Measurements from ENCODE around the gene CYP27A1. TPM values are rescaled to one million over a fixed set of nuclear protein-coding genes. Genes with fewer than 3 reads are reported as not detected.

The CYP27A1 gene
- total and polyA plus RNA-seq, 3 donors from 2014 or later = 30.2 to 62.8 (median 37.2) TPM

DNA sequence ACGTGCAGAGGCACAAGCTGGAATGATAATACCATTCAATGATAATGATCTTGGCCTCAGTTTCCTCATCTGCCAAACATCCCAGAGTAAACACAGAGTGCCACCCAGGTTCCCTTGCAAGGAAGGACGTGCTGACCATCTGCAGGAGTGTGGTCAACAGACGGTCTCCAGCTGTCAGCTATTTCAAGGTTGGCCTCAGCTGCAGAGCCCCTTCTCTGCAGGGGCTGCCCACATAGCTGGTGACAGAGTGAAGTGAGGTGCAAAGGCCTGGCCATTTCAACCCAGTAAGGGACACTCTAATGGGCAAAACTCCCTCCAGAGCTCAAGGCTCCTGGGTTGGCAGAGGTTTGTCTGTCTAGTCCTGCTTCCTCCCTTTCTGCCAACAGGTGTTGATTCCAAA is 69.3 kb downstream of the CYP27A1 start:
- intact Hi-C loops (cut with DNase I; ENCODE audit: low total_unique reads) = no loop called here
- Histone ChIP-seq H3K4me3 (no peak overlapping the region), H3K4me1 (no peaks in the 10 kb centered on the region), H3K36me3 (ENCODE audit: low read depth, missing control alignments) (no peaks in the 10 kb centered on the region), H3K27me3 (no peaks in the 10 kb centered on the region), H3K27ac (no peak overlapping the region), H3K9me3 (no peaks in the 10 kb centered on the region)
- no peak for TF ChIP-seq POLR2A (IDR thresholded peaks at IDR 0.05)
- TF ChIP-seq, protein P1, sequence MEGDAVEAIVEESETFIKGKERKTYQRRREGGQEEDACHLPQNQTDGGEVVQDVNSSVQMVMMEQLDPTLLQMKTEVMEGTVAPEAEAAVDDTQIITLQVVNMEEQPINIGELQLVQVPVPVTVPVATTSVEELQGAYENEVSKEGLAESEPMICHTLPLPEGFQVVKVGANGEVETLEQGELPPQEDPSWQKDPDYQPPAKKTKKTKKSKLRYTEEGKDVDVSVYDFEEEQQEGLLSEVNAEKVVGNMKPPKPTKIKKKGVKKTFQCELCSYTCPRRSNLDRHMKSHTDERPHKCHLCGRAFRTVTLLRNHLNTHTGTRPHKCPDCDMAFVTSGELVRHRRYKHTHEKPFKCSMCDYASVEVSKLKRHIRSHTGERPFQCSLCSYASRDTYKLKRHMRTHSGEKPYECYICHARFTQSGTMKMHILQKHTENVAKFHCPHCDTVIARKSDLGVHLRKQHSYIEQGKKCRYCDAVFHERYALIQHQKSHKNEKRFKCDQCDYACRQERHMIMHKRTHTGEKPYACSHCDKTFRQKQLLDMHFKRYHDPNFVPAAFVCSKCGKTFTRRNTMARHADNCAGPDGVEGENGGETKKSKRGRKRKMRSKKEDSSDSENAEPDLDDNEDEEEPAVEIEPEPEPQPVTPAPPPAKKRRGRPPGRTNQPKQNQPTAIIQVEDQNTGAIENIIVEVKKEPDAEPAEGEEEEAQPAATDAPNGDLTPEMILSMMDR (IDR thresholded peaks at IDR 0.05) = no peak
- WGBS, 2 donors = 41 to 48% methylated on average over 3 of the region's 3 CpGs
- no peak for DNase-seq

DNA sequence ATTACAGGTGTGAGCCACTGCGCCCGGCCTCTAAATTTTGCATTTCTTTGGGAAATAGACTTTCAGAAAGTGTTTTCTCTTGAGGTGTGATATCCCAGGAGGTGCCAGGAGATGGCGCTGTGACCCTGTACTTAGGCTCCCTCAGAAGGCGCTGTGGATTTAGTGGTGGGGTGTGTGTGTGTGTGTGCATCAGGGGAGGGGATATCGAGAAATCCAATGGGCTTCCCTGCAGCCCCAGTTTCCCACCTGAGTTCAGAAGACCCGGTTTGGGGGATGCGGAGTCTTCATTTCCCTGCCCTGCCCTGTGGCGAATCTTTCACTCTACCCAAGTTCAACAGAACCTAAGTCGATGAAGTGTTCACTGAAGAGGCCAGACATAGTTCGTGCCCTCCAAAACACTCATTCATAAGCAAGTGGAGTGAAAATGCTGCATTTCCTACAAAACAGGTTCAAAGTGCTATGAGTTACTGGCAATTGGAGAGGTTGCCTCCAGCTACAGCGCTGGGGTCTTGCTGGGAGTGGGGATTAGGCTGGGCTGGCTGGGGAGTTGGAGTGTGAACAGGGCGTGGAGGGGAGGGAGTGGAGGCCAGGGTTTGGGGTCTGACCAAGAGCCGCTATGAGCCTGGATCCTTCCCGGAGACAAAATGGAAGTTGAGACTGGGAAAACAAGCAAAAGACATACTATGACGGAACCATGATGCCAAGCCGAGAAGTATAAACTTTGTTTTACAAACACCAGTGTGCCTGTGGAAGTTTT is 71.1 kb downstream of the CYP27A1 start:
- Histone ChIP-seq H3K4me3 (no peak overlapping the region), H3K4me1 (peaks cover 13% of the 10 kb centered on the region), H3K27ac (no peak overlapping the region), H3K27me3 (no peaks in the 10 kb centered on the region), H3K36me3 (ENCODE audit: low read depth, missing control alignments) (no peaks in the 10 kb centered on the region), H3K9me3 (no peaks in the 10 kb centered on the region)
- WGBS, 2 donors = 28 to 32% methylated on average over 12 to 16 of the region's 16 CpGs
- intact Hi-C loops (cut with DNase I; ENCODE audit: low total_unique reads) = no loop called here
- DNase-seq = peak; percentile 86
- TF ChIP-seq POLR2A (IDR thresholded peaks at IDR 0.05) = no peak
- TF ChIP-seq, protein P1 (IDR thresholded peaks at IDR 0.05) = peak; percentile 69 to 73 (median 70)

DNA sequence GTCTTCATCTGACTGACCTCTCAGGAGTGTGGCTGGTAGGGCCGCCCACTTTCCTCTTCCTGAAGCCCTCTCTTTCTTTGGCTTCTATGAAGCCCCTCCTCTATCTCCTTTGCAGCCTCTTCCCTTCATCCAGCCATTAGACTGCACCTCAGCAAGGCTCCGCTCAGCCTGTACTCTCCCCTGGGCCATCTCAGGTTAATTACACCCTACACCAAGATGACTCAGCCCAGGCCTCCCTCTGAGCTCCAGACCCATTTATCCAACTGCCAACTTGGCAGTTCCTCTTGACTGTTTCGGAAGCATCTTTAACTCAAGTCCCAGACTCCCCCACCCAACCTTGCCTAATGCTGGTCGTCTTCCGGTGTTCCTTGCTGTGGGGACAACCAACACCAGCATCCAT is 71.8 kb downstream of the CYP27A1 start:
- Histone ChIP-seq H3K27ac (no peak overlapping the region), H3K9me3 (no peaks in the 10 kb centered on the region), H3K27me3 (no peaks in the 10 kb centered on the region), H3K4me3 (no peak overlapping the region), H3K4me1 (peaks cover 13% of the 10 kb centered on the region), H3K36me3 (ENCODE audit: low read depth, missing control alignments) (no peaks in the 10 kb centered on the region)
- TF ChIP-seq POLR2A (IDR thresholded peaks at IDR 0.05) = no peak
- TF ChIP-seq, protein P1 (IDR thresholded peaks at IDR 0.05) = no peak
- DNase-seq = peak; percentile 12
- WGBS, 2 donors = 71 to 83% methylated on average over 5 of the region's 5 CpGs
- intact Hi-C loops (cut with DNase I; ENCODE audit: low total_unique reads) = no loop called here

DNA sequence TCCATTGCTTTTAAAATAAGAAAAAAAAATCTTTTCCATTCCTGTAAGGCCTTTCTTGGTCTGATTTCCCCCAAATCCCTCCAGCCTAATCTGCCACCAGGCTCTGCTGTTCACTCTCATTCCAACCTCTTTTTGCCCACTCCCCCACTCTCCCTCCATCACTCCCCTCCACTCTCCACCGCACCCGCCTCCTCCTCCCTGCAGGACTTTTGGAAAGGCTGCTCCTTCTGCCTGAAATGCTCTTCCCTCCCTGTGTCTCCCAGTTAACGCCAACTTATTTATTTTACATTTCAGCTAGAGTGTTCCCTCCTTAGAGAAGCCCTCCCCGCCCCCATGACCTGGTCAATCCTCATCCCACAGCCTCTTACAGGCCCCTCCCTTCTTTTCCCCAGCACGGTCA is 72.9 kb downstream of the CYP27A1 start:
- H3K9me3 ChIP-seq = no peaks in the 10 kb centered on the region
- H3K27me3 ChIP-seq = no peaks in the 10 kb centered on the region
- WGBS, 2 donors = 74 to 78% methylated on average over 5 of the region's 5 CpGs
- no peak overlapping the region for H3K4me3 ChIP-seq
- intact Hi-C loops (cut with DNase I; ENCODE audit: low total_unique reads) = no loop called here
- DNase-seq = no peak
- TF ChIP-seq POLR2A (IDR thresholded peaks at IDR 0.05) = no peak
- TF ChIP-seq, protein P1 (IDR thresholded peaks at IDR 0.05) = no peak
- no peaks in the 10 kb centered on the region for H3K36me3 ChIP-seq (ENCODE audit: low read depth, missing control alignments)
- no peak overlapping the region for H3K27ac ChIP-seq
- H3K4me1 ChIP-seq = peaks cover 13% of the 10 kb centered on the region
